ENCODE measurements around the gene PEF1.

PEF1 gene

GRCh38 chr1:31655104-31655503 is 10.4 kb upstream of the PEF1 start:
- H3K27me3 Mint-ChIP-seq = peaks cover 10% of the 10 kb centered on the region
- no peaks in the 10 kb centered on the region for H3K9me3 Mint-ChIP-seq
- DNase-seq (ENCODE audit: low spot score in 2 of 2) (no peak), ATAC-seq (ENCODE audit: low read depth) (no peak)
- H3K4me3 Mint-ChIP-seq = no peak overlapping the region
- no peak overlapping the region for H3K27ac Mint-ChIP-seq
- H3K4me1 Mint-ChIP-seq = no peaks in the 10 kb centered on the region
- H3K36me3 Mint-ChIP-seq = no peaks in the 10 kb centered on the region

GRCh38 chr1:31654474-31654776 is 9.7 kb upstream of the PEF1 start:
- DNase-seq (ENCODE audit: low spot score in 2 of 2) (no peak), ATAC-seq (ENCODE audit: low read depth) (no peak)
- H3K4me1 Mint-ChIP-seq = no peaks in the 10 kb centered on the region

GRCh38 chr1:31653717-31654473 is 9.2 kb upstream of the PEF1 start:
- H3K4me1 Mint-ChIP-seq = no peaks in the 10 kb centered on the region
- peaks cover 10% of the 10 kb centered on the region for H3K27me3 Mint-ChIP-seq
- H3K9me3 Mint-ChIP-seq = no peaks in the 10 kb centered on the region
- no peak overlapping the region for H3K4me3 Mint-ChIP-seq
- DNase-seq (ENCODE audit: low spot score in 2 of 2) (no peak), ATAC-seq (ENCODE audit: low read depth) (no peak)
- H3K27ac Mint-ChIP-seq = no peak overlapping the region
- no peaks in the 10 kb centered on the region for H3K36me3 Mint-ChIP-seq

More at GRCh38 chr1:31654474-31654776, 9.7 kb upstream of the PEF1 start:
- no peak overlapping the region for H3K27ac Mint-ChIP-seq
- peaks cover 10% of the 10 kb centered on the region for H3K27me3 Mint-ChIP-seq
- no peak overlapping the region for H3K4me3 Mint-ChIP-seq
- H3K9me3 Mint-ChIP-seq = no peaks in the 10 kb centered on the region
- H3K36me3 Mint-ChIP-seq = no peaks in the 10 kb centered on the region

GRCh38 chr1:31652891-31653499 is 8.3 kb upstream of the PEF1 start:
- no peaks in the 10 kb centered on the region for H3K4me1 Mint-ChIP-seq
- H3K9me3 Mint-ChIP-seq = no peaks in the 10 kb centered on the region
- peaks cover 8% of the 10 kb centered on the region for H3K27me3 Mint-ChIP-seq

GRCh38 chr1:31651766-31652165 is 7.1 kb upstream of the PEF1 start:
- Mint-ChIP-seq H3K27me3 (peaks cover 3% of the 10 kb centered on the region), H3K4me1 (peaks cover 3% of the 10 kb centered on the region), H3K27ac (no peak overlapping the region), H3K36me3 (no peaks in the 10 kb centered on the region), H3K9me3 (no peaks in the 10 kb centered on the region), H3K4me3 (no peak overlapping the region)
- no peak for ATAC-seq (ENCODE audit: low read depth)
- no peak for DNase-seq (ENCODE audit: low spot score in 2 of 2)

More at GRCh38 chr1:31652891-31653499, 8.3 kb upstream of the PEF1 start:
- DNase-seq (ENCODE audit: low spot score in 2 of 2) (no peak), ATAC-seq (ENCODE audit: low read depth) (no peak)
- H3K36me3 Mint-ChIP-seq = no peaks in the 10 kb centered on the region
- H3K4me3 Mint-ChIP-seq = no peak overlapping the region
- H3K27ac Mint-ChIP-seq = no peak overlapping the region

GRCh38 chr1:31651089-31651420 is 6.4 kb upstream of the PEF1 start:
- peaks cover 3% of the 10 kb centered on the region for H3K27me3 Mint-ChIP-seq
- H3K36me3 Mint-ChIP-seq = no peaks in the 10 kb centered on the region
- H3K4me3 Mint-ChIP-seq = no peak overlapping the region
- no peak for DNase-seq (ENCODE audit: low spot score in 2 of 2)
- peaks cover 2% of the 10 kb centered on the region for H3K9me3 Mint-ChIP-seq
- peaks cover 5% of the 10 kb centered on the region for H3K4me1 Mint-ChIP-seq
- no peak overlapping the region for H3K27ac Mint-ChIP-seq
- ATAC-seq (ENCODE audit: low read depth) = no peak

- DNase-seq (ENCODE audit: low spot score in 2 of 2) (no peak), ATAC-seq (ENCODE audit: low read depth) (no peak)
- peaks cover 2% of the 10 kb centered on the region for H3K9me3 Mint-ChIP-seq
- H3K4me3 Mint-ChIP-seq = no peak overlapping the region
- H3K36me3 Mint-ChIP-seq = no peaks in the 10 kb centered on the region
- H3K27ac Mint-ChIP-seq = no peak overlapping the region
- H3K4me1 Mint-ChIP-seq = peaks cover 7% of the 10 kb centered on the region
- H3K27me3 Mint-ChIP-seq = no peaks in the 10 kb centered on the region
These were observed 5.7 kb upstream of the PEF1 start for GRCh38 chr1:31650161-31651088.

GRCh38 chr1:31648641-31649357 is 4.1 kb upstream of the PEF1 start:
- Mint-ChIP-seq H3K27ac (no peak overlapping the region), H3K27me3 (no peaks in the 10 kb centered on the region), H3K4me3 (no peak overlapping the region), H3K36me3 (no peaks in the 10 kb centered on the region), H3K9me3 (peaks cover 2% of the 10 kb centered on the region), H3K4me1 (peaks cover 9% of the 10 kb centered on the region)
- ATAC-seq (ENCODE audit: low read depth) = no peak
- no peak for DNase-seq (ENCODE audit: low spot score in 2 of 2)

- Mint-ChIP-seq H3K4me1 (peaks cover 11% of the 10 kb centered on the region), H3K27me3 (no peaks in the 10 kb centered on the region), H3K4me3 (no peak overlapping the region), H3K9me3 (peaks cover 2% of the 10 kb centered on the region), H3K27ac (no peak overlapping the region), H3K36me3 (no peaks in the 10 kb centered on the region)
- ATAC-seq (ENCODE audit: low read depth) = no peak
- DNase-seq (ENCODE audit: low spot score in 2 of 2) = no peak
These were observed 3.5 kb upstream of the PEF1 start for GRCh38 chr1:31648190-31648589.

GRCh38 chr1:31647106-31647505 is 2.4 kb upstream of the PEF1 start:
- DNase-seq (ENCODE audit: low spot score in 2 of 2) (no peak), ATAC-seq (ENCODE audit: low read depth) (no peak)
- no peaks in the 10 kb centered on the region for H3K27me3 Mint-ChIP-seq
- no peaks in the 10 kb centered on the region for H3K36me3 Mint-ChIP-seq
- H3K4me3 Mint-ChIP-seq = no peak overlapping the region
- H3K4me1 Mint-ChIP-seq = peaks cover 11% of the 10 kb centered on the region
- no peak overlapping the region for H3K27ac Mint-ChIP-seq
- H3K9me3 Mint-ChIP-seq = peaks cover 2% of the 10 kb centered on the region

- ATAC-seq (ENCODE audit: low read depth) (no peak), DNase-seq (ENCODE audit: low spot score in 2 of 2) (no peak)
- H3K27me3 Mint-ChIP-seq = no peaks in the 10 kb centered on the region
- H3K4me1 Mint-ChIP-seq = peaks cover 11% of the 10 kb centered on the region
- H3K36me3 Mint-ChIP-seq = no peaks in the 10 kb centered on the region
- H3K4me3 Mint-ChIP-seq = peak overlapping the region; percentile 32
- peaks cover 2% of the 10 kb centered on the region for H3K9me3 Mint-ChIP-seq
- H3K27ac Mint-ChIP-seq = peak overlapping the region; percentile 99
These were observed 1.7 kb upstream of the PEF1 start for GRCh38 chr1:31646259-31646960.

- Mint-ChIP-seq H3K27ac (peak overlapping the region; percentile 99), H3K4me3 (peak overlapping the region; percentile 95), H3K9me3 (peaks cover 2% of the 10 kb centered on the region), H3K27me3 (no peaks in the 10 kb centered on the region), H3K4me1 (peaks cover 11% of the 10 kb centered on the region), H3K36me3 (no peaks in the 10 kb centered on the region)
- no peak for DNase-seq (ENCODE audit: low spot score in 2 of 2)
- ATAC-seq (ENCODE audit: low read depth) = no peak
These were observed 545 bp upstream of the PEF1 start for GRCh38 chr1:31645274-31645568.

- DNase-seq (ENCODE audit: low spot score in 2 of 2) (no peak), ATAC-seq (ENCODE audit: low read depth) (peak; percentile 44)
- Mint-ChIP-seq H3K27ac (peak overlapping the region; percentile 99), H3K36me3 (no peaks in the 10 kb centered on the region), H3K9me3 (peaks cover 2% of the 10 kb centered on the region), H3K27me3 (no peaks in the 10 kb centered on the region), H3K4me3 (peak overlapping the region; percentile 95), H3K4me1 (peaks cover 11% of the 10 kb centered on the region)
These were observed 608 bp downstream of the PEF1 start for GRCh38 chr1:31643976-31644559.

Measured in memory B cell (primary cell).